Type B pancreatic cell (in vitro differentiated cells): ENCODE results near the gene PTBP3. TPM values are rescaled to one million over a fixed set of nuclear protein-coding genes. Genes with fewer than 3 reads are reported as not detected.
A peak's percentile ranks its signal among the peaks of the same experiment; 100 is the strongest.

ENCODE experiments used
- DNase-seq: peaks from one replicate; pipeline ENCODE4 v3.0.0; 2021; ENCODE audit warnings: mixed read lengths; ENCODE audit not compliant: unreplicated experiment; ENCODE audit errors: extremely low spot score
- H3K27ac Mint-ChIP-seq: 2 replicates; pipeline ENCODE4 v1.8.0; 2021; ENCODE audit warnings: mild to moderate bottlenecking, mixed read lengths
- H3K27me3 Mint-ChIP-seq: 2 replicates; pipeline ENCODE4 v1.8.0; 2021; ENCODE audit warnings: mixed read lengths
- H3K36me3 Mint-ChIP-seq: 2 replicates; pipeline ENCODE4 v1.8.0; 2021; ENCODE audit warnings: mixed read lengths
- H3K4me1 Mint-ChIP-seq: one replicate; pipeline ENCODE4 v1.8.0; 2021; ENCODE audit warnings: mixed read lengths; ENCODE audit not compliant: unreplicated experiment
- H3K4me3 Mint-ChIP-seq: 2 replicates; pipeline ENCODE4 v1.8.0; 2021; ENCODE audit warnings: mild to moderate bottlenecking, mixed read lengths
- H3K9me3 Mint-ChIP-seq: 2 replicates; pipeline ENCODE4 v1.8.0; 2021; ENCODE audit warnings: mixed read lengths
- total RNA-seq: library from RNA; stranded (reverse); gene quantifications from 2 replicates; pipeline ENCODE4 v1.2.1, GENCODE V29; 2021; ENCODE audit warnings: low replicate concordance
- TF ChIP-seq, protein P1 (sequence below): fragments of 200-600 bp; sonication (generic); conservative IDR thresholded peaks from 2 replicates; pipeline ENCODE4 v1.5.0; 2021; ENCODE audit warnings: antibody characterized with exemption, mild to moderate bottlenecking

The PTBP3 gene
- total RNA-seq, 1 donor from 2014 or later = 78.6 TPM

DNA sequence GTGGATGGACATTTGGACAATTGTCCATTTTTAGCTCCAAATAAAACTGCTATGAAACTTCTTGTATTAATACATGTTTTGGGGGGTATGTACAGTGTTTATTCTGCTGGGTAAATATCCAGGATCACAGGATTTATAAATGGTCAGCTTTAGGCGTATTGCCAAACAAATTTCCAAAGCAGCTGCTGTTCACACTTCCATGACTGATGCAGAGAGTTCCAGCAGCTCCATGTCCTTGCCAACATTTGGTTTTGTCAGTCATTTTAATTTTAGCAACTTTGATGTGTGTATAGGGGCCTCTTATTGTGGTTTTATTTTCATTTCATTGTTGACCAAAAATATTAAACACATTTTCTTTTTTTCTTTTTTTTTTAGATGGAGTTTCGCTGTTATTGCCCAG is 148.5 kb downstream of the PTBP3 start:
- Mint-ChIP-seq H3K9me3 (no peaks in the 10 kb centered on the region), H3K27ac (no peak overlapping the region), H3K36me3 (no peaks in the 10 kb centered on the region), H3K4me1 (peaks cover 13% of the 10 kb centered on the region), H3K4me3 (no peak overlapping the region), H3K27me3 (no peaks in the 10 kb centered on the region)
- TF ChIP-seq, protein P1, sequence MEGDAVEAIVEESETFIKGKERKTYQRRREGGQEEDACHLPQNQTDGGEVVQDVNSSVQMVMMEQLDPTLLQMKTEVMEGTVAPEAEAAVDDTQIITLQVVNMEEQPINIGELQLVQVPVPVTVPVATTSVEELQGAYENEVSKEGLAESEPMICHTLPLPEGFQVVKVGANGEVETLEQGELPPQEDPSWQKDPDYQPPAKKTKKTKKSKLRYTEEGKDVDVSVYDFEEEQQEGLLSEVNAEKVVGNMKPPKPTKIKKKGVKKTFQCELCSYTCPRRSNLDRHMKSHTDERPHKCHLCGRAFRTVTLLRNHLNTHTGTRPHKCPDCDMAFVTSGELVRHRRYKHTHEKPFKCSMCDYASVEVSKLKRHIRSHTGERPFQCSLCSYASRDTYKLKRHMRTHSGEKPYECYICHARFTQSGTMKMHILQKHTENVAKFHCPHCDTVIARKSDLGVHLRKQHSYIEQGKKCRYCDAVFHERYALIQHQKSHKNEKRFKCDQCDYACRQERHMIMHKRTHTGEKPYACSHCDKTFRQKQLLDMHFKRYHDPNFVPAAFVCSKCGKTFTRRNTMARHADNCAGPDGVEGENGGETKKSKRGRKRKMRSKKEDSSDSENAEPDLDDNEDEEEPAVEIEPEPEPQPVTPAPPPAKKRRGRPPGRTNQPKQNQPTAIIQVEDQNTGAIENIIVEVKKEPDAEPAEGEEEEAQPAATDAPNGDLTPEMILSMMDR = no peak
- no peak for DNase-seq

DNA sequence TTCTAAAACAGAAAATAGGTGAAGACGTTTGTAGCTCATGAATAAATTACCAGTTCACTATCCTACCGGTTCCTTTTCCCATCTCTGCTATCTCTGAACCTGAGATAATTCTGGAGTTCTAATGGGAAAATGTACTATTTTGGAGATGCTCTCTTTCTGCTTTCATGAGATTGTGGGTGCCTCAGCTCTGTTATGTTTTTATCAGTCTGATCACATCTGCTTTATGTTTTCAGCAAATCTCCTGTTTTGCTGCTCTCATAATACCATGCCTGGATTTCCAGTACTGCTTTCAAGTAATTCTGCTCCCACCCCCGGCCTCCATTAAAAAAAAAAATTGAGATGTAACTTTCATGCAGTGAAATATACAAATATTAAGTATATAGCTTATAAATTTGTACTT is 149.2 kb downstream of the PTBP3 start:
- peaks cover 13% of the 10 kb centered on the region for H3K4me1 Mint-ChIP-seq
- H3K27ac Mint-ChIP-seq = no peak overlapping the region
- TF ChIP-seq, protein P1 = no peak
- no peaks in the 10 kb centered on the region for H3K36me3 Mint-ChIP-seq
- no peaks in the 10 kb centered on the region for H3K9me3 Mint-ChIP-seq
- no peak overlapping the region for H3K4me3 Mint-ChIP-seq
- H3K27me3 Mint-ChIP-seq = no peaks in the 10 kb centered on the region
- DNase-seq = no peak

DNA sequence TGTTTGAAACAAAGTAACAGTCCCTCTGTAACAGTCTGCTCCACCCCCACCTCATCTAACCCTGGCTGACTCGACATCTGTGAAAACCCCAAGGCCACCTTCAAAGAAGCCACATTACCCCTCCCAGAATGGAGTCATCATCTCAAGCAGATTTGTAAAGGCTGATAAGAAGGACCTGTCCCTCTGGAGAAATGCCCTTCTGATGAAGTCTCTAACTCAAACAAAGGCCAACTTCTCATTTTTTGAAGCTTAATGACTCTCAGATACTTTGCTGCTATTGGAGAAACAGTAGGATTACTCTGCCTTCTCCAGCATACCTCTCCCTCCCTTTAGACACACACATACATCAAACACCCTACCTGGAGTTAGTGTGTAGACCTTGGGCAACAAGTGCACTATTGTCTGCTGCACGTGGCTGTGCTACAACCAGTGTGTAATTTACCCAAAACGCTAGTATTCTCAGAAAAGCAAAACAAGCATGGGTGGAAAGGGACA is 153.0 kb downstream of the PTBP3 start:
- peaks cover 17% of the 10 kb centered on the region for H3K27me3 Mint-ChIP-seq
- DNase-seq = no peak
- no peaks in the 10 kb centered on the region for H3K36me3 Mint-ChIP-seq
- TF ChIP-seq, protein P1 = no peak
- H3K9me3 Mint-ChIP-seq = no peaks in the 10 kb centered on the region
- H3K4me1 Mint-ChIP-seq = peaks cover 15% of the 10 kb centered on the region
- no peak overlapping the region for H3K4me3 Mint-ChIP-seq
- peak overlapping the region; percentile 44 for H3K27ac Mint-ChIP-seq

DNA sequence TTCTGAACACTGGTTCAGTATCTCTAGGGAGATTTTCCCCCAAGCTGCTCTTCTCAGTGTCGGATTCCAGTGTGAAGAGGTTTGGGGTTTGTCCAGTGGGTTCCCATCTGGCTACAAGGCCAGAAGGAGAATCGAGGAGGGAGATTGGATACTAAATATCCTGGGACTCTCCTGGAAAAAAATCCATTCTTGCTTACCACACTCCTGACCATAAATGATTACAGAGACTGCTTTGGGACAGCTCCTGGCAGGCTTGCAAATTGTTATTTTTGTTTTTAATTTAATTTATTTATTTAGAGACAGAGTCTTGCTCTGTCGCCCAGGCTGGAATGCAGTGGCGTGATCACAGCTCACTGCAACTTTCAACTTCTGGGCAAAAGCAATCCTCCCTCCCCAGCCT is 153.6 kb downstream of the PTBP3 start:
- Mint-ChIP-seq H3K4me1 (peaks cover 17% of the 10 kb centered on the region), H3K4me3 (no peak overlapping the region), H3K27me3 (peaks cover 19% of the 10 kb centered on the region), H3K36me3 (no peaks in the 10 kb centered on the region), H3K27ac (no peak overlapping the region), H3K9me3 (no peaks in the 10 kb centered on the region)
- no peak for DNase-seq
- TF ChIP-seq, protein P1 = no peak

DNA sequence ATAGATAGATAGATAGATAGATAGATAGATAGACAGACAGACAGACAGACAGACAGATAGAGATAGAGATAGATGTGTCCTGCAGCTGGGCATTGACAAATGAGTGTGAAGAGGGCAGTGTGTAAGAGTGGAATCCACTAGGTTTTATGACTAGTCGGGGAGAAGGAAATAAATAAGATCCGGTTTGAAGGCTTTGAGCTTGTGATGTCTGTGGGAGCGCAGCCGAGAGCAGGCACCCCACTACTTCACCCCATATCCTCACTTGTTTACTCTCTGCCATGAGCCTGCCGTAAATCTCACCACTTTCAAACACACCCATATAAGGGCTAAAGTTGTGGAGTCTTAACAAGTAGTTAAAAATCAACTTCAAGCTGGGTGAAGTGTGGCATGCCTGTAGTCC is 156.9 kb downstream of the PTBP3 start:
- peak overlapping the region; percentile 87 for H3K27ac Mint-ChIP-seq

More for the DNA sequence above, 156.9 kb downstream of the PTBP3 start:
- Mint-ChIP-seq H3K4me3 (peak overlapping the region; percentile 88), H3K4me1 (peaks cover 32% of the 10 kb centered on the region), H3K27me3 (peaks cover 19% of the 10 kb centered on the region), H3K9me3 (peaks cover 8% of the 10 kb centered on the region), H3K36me3 (peaks cover 14% of the 10 kb centered on the region)
- DNase-seq = no peak
- TF ChIP-seq, protein P1 = no peak
